Duodenal mucosa (tissue), 2 donors: ENCODE measurements around the gene PSMD14.

ENCODE experiments used
- H3K27ac ChIP-seq: one replicate; pipeline ENCODE4 v1.7.0; 2013; ENCODE audit warnings: low read depth, low read length
- H3K27me3 ChIP-seq, 2 donors: one replicate each; pipeline ENCODE4 v1.7.0; 2013; ENCODE audit warnings: low read length in 2 of 2, control low read depth in 1 of 2; ENCODE audit not compliant: insufficient read depth in 2 of 2, control insufficient read depth in 1 of 2
- H3K36me3 ChIP-seq, 2 donors: one replicate each; pipeline ENCODE4 v1.7.0; 2013; ENCODE audit warnings: low read length in 2 of 2, control low read depth in 1 of 2; ENCODE audit not compliant: insufficient read depth in 2 of 2, control insufficient read depth in 1 of 2
- H3K4me1 ChIP-seq, 2 donors: one replicate each; pipeline ENCODE4 v1.7.0; 2013; ENCODE audit warnings: low read length in 2 of 2, control low read depth in 1 of 2; ENCODE audit not compliant: insufficient read depth in 2 of 2, control insufficient read depth in 1 of 2
- H3K4me3 ChIP-seq, 2 donors: one replicate each; pipeline ENCODE4 v1.7.0; 2013; ENCODE audit warnings: low read length in 2 of 2, low read depth in 1 of 2
- H3K9ac ChIP-seq, 2 donors: one replicate each; pipeline ENCODE4 v1.7.0; 2013; ENCODE audit warnings: low read length in 2 of 2, low read depth in 1 of 2
- H3K9me3 ChIP-seq, 2 donors: one replicate each; pipeline ENCODE4 v1.7.0; 2013; ENCODE audit warnings: low read length in 2 of 2, control low read depth in 1 of 2; ENCODE audit not compliant: control insufficient read depth in 1 of 2

Gene PSMD14

GRCh38 chr2:161423421-161424393, 115.5 kb downstream of the PSMD14 start:
- Histone ChIP-seq H3K27ac (no peak overlapping the region), H3K9ac (no peak overlapping the region), H3K9me3 (no peaks in the 10 kb centered on the region), H3K4me1 (peaks cover 0 to 14% of the 10 kb centered on the region in 2 donors), H3K4me3 (peak overlapping the region; percentile 33 to 50), H3K27me3 (peaks cover 94 to 100% of the 10 kb centered on the region in 2 donors), H3K36me3 (no peaks in the 10 kb centered on the region)

GRCh38 chr2:161424394-161424769, 116.2 kb downstream of the PSMD14 start:
- no peak overlapping the region for H3K27ac ChIP-seq
- peaks cover 92 to 100% of the 10 kb centered on the region in 2 donors for H3K27me3 ChIP-seq
- H3K4me3 ChIP-seq: peak overlapping the region in 1 of 2 donors; percentile 33
- H3K36me3 ChIP-seq: no peaks in the 10 kb centered on the region
- H3K9ac ChIP-seq: no peak overlapping the region
- H3K4me1 ChIP-seq: peaks cover 0 to 10% of the 10 kb centered on the region in 2 donors
- H3K9me3 ChIP-seq: no peaks in the 10 kb centered on the region

DNA sequence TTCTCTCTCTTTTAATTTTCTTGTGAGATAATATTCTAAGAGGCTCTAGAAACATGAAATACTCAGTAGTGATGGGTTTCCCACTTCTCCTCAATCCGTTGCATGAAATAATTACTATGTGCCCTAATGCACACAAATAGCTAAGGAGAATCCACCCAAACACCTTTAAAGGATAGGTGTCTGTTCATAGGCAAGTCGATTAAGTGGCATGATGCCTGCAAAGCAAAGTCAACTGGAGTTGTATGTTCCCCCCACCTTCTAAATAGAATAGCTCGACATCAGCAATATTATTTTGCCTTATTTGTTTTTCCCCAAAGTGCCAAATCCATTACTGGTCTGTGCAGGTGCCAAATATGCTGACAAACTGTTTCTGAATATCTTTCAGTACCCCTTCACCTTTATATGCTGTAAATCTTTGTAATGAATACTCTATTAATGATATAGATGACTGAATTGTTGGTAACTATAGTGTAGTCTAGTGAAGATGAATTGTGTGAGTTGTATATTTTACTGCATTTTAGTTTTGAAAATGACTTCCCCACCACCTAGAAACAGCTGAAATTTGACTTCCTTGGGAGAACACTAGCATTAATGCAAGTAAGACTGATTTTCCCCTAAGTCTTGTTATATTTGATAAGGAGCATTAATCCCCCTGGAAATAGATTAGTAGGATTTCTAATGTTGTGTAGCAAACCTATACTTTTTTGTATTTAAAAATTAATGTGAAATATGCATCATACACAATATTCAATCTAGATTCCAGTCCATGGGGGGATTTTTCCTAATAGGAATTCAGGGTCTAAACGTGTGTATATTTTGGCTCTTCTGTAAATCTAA, 116.9 kb downstream of the PSMD14 start:
- Histone ChIP-seq H3K4me1 (peaks cover 0 to 10% of the 10 kb centered on the region in 2 donors), H3K27ac (no peak overlapping the region), H3K27me3 (peaks cover 88 to 98% of the 10 kb centered on the region in 2 donors), H3K9me3 (no peaks in the 10 kb centered on the region), H3K36me3 (no peaks in the 10 kb centered on the region), H3K4me3 (no peak overlapping the region), H3K9ac (no peak overlapping the region)

DNA sequence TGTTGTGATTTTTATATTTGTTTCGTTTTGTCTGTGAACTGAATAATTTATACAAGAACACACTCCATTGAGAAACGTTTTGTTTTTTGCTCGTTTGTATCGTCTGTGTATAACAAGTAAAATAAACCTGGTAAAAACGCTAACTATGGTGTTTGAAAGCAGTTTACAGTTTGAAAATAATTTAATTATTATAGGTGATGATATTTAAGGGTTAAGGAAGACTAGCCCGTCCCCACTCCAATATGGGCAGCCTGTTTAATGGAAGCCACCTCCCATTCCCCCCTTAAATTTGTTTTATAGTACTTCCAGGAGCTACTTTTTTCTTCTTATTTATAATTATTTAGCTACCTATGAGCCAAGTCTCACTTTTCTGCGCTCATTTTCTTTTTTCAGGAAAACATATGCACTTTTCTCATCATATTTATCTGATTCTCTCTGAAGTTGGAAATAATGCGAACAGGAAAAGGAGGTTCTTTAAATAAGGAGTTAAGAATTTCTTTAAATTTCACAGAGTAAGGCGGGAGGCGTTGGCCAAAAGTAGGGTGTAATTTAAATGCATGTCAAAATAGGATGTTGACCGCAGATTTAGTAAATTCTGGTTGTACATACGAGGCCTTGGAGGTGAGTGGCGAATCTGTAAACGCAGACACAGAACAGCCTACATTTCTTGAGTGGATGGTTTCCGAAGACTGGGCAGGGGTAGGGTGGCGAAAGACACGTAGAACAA, 117.7 kb downstream of the PSMD14 start:
- Histone ChIP-seq H3K4me3 (no peak overlapping the region), H3K27ac (no peak overlapping the region), H3K27me3 (peaks cover 83 to 98% of the 10 kb centered on the region in 2 donors), H3K4me1 (peaks cover 0 to 10% of the 10 kb centered on the region in 2 donors), H3K36me3 (no peaks in the 10 kb centered on the region), H3K9ac (no peak overlapping the region), H3K9me3 (no peaks in the 10 kb centered on the region)

GRCh38 chr2:161426455-161426921, 118.3 kb downstream of the PSMD14 start:
- peak overlapping the region; percentile 11 to 19 for H3K4me3 ChIP-seq
- H3K9ac ChIP-seq: no peak overlapping the region
- no peaks in the 10 kb centered on the region for H3K9me3 ChIP-seq
- no peak overlapping the region for H3K27ac ChIP-seq
- peaks cover 0 to 10% of the 10 kb centered on the region in 2 donors for H3K4me1 ChIP-seq
- H3K36me3 ChIP-seq: no peaks in the 10 kb centered on the region
- peaks cover 77 to 98% of the 10 kb centered on the region in 2 donors for H3K27me3 ChIP-seq

DNA sequence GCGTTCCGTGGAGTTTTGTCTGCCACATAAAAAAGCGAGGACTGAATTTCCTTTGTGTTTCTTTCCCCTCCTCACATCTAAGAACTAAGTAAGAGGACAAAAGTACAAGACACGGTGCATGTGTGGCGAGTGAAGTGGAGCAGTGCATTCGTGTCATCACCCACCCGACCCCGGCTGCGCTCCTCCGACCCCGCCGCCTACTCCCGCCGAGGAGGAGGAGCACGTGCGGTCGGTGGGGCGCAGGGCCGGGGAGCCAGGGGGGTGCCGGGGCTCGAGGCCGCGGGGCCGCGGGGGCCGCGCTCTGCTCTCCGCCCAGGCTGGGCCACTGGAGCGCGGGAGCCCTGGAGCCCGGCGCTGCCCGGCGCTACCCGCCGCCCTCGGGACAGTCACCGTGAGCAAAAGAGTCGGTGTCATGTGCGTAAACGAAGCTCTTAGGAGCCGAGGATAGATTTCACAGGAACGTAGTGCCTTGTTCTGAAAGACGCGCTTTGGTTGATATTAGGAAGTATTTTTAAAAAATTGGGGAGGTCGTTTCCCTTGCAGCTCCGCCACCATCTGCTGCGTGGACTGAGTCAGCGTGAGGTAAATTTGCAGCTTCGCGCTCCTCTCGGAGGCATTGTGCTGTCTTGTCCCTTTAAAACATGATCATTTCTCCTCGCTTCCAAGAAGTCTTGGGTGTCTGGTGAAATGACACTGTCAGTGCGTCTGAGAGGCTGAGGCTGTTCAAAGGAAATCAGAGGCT, 118.9 kb downstream of the PSMD14 start:
- H3K9me3 ChIP-seq: no peaks in the 10 kb centered on the region
- H3K36me3 ChIP-seq: no peaks in the 10 kb centered on the region
- no peak overlapping the region for H3K9ac ChIP-seq
- H3K4me1 ChIP-seq: peaks cover 0 to 10% of the 10 kb centered on the region in 2 donors
- H3K27me3 ChIP-seq: peaks cover 74 to 98% of the 10 kb centered on the region in 2 donors
- H3K27ac ChIP-seq: no peak overlapping the region
- H3K4me3 ChIP-seq: peak overlapping the region; percentile 11 to 19

DNA sequence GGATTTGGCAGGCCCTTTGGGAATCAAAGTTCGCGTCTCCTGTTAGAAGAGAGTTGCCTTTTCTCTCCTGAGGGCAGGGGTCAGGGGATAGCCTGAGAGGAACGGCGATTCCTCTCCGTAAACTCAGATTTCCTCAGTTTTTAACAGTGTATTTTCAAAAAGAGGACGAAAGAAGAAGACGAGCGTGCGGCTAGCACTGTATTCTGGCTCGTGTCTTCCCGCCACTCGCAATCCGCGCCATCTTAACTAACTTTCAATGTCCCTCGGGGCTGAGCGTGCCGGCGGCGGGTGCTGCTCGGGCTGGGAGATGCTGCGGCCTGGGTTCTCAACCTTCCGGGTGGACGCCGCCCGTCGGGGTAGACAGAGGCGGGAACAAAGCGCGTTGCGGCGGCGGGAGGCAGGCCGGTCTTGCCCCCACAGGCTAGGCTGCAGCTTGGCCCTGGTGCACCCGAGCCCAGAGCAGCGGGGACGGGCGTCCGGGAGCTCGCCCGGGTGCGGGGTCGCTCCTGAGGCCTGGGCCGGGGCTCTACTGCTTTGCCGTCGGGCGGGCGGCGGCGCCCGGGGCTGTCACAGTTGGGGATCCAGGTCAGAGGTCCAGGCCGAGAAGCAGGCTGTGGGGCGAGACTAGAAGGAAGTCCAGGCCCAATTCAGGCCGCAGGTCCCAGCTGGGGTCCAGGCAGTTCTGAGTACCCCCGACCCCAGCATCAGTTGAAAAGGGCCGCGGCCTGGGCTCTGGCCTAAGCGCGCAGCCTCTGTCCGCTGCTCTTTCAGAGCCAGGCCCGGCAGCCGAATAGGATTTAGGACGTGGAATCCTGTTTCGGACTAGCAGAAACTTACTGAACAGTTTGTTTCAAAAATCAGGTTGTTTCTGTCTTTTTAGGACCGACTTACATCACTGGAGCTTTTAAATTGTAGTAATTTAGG, 119.7 kb downstream of the PSMD14 start:
- Histone ChIP-seq H3K27me3 (peaks cover 70 to 93% of the 10 kb centered on the region in 2 donors), H3K27ac (no peak overlapping the region), H3K36me3 (no peaks in the 10 kb centered on the region), H3K9me3 (no peaks in the 10 kb centered on the region), H3K4me1 (peaks cover 0 to 10% of the 10 kb centered on the region in 2 donors), H3K9ac (no peak overlapping the region), H3K4me3 (peak overlapping the region in 1 of 2 donors; percentile 11)

- Histone ChIP-seq H3K27ac (no peak overlapping the region), H3K4me3 (no peak overlapping the region), H3K9ac (no peak overlapping the region), H3K9me3 (no peaks in the 10 kb centered on the region), H3K27me3 (peaks cover 45 to 78% of the 10 kb centered on the region in 2 donors), H3K36me3 (no peaks in the 10 kb centered on the region), H3K4me1 (peaks cover 0 to 5% of the 10 kb centered on the region in 2 donors)
These were observed 122.2 kb downstream of the PSMD14 start for GRCh38 chr2:161430386-161430785.
